ENCODE data around the gene AHRR. TPM values are rescaled to one million over a fixed set of nuclear protein-coding genes. Genes with fewer than 3 reads are reported as not detected.

Gene AHRR
- total RNA-seq, 1 experiment from 2014 or later: 3.2 TPM

- H3K9me3 Mint-ChIP-seq (ENCODE audit: unreplicated experiment): no peaks in the 10 kb centered on the region
- no peak for TF ChIP-seq CTCF (IDR thresholded peaks at IDR 0.05; ENCODE audit: unreplicated experiment)
- intact Hi-C loops (cut with micrococcal nuclease): no loop called here
- no peaks in the 10 kb centered on the region for H3K36me3 Mint-ChIP-seq (ENCODE audit: insufficient read depth, unreplicated experiment)
- BruUV-seq (replicated peaks): no TSS peak
- no peaks in the 10 kb centered on the region for H3K27me3 Mint-ChIP-seq (ENCODE audit: insufficient read depth, unreplicated experiment)
- H3K4me1 Mint-ChIP-seq (ENCODE audit: insufficient read depth, unreplicated experiment): peaks cover 14% of the 10 kb centered on the region
- no peak overlapping the region for H3K27ac Mint-ChIP-seq (ENCODE audit: low read depth, unreplicated experiment)
- POLR2A ChIA-PET: interaction anchor here (0.8 to 2.0 kb wide), 5 partner anchors 7 to 30 kb away, joined by 3 to 26 read pairs (median 4); no protein-coding TSS in a partner anchor
- no peak for DNase-seq (ENCODE audit: unreplicated experiment)
- CTCF ChIA-PET: no interaction called here
- no peak overlapping the region for H3K4me3 Mint-ChIP-seq (ENCODE audit: unreplicated experiment)
These were observed 66.2 kb downstream of the AHRR start for GRCh38 chr5:387491-388265.

- no TSS peak for BruUV-seq (replicated peaks)
- no peak for DNase-seq (ENCODE audit: unreplicated experiment)
- Mint-ChIP-seq H3K4me3 (ENCODE audit: unreplicated experiment) (no peak overlapping the region), H3K9me3 (ENCODE audit: unreplicated experiment) (no peaks in the 10 kb centered on the region), H3K27me3 (ENCODE audit: insufficient read depth, unreplicated experiment) (no peaks in the 10 kb centered on the region), H3K27ac (ENCODE audit: low read depth, unreplicated experiment) (no peak overlapping the region), H3K4me1 (ENCODE audit: insufficient read depth, unreplicated experiment) (peaks cover 14% of the 10 kb centered on the region), H3K36me3 (ENCODE audit: insufficient read depth, unreplicated experiment) (no peaks in the 10 kb centered on the region)
- intact Hi-C loops (cut with micrococcal nuclease): no loop called here
- POLR2A ChIA-PET: no interaction called here
- no peak for TF ChIP-seq CTCF (IDR thresholded peaks at IDR 0.05; ENCODE audit: unreplicated experiment)
- CTCF ChIA-PET: no interaction called here
These were observed 67.0 kb downstream of the AHRR start for GRCh38 chr5:388266-389196.

GRCh38 chr5:389197-389821 is 67.8 kb downstream of the AHRR start:
- ChIA-PET POLR2A (no interaction called here), CTCF (no interaction called here)
- Mint-ChIP-seq H3K27me3 (ENCODE audit: insufficient read depth, unreplicated experiment) (no peaks in the 10 kb centered on the region), H3K27ac (ENCODE audit: low read depth, unreplicated experiment) (no peak overlapping the region), H3K4me1 (ENCODE audit: insufficient read depth, unreplicated experiment) (peaks cover 14% of the 10 kb centered on the region), H3K36me3 (ENCODE audit: insufficient read depth, unreplicated experiment) (no peaks in the 10 kb centered on the region), H3K9me3 (ENCODE audit: unreplicated experiment) (no peaks in the 10 kb centered on the region), H3K4me3 (ENCODE audit: unreplicated experiment) (no peak overlapping the region)
- DNase-seq (ENCODE audit: unreplicated experiment): no peak
- TF ChIP-seq CTCF (IDR thresholded peaks at IDR 0.05; ENCODE audit: unreplicated experiment): no peak
- no TSS peak for BruUV-seq (replicated peaks)
- intact Hi-C loops (cut with micrococcal nuclease): no loop called here
